GM23248 (cell line): ENCODE results near the gene PTS.

Experiments
- EZH2 ChIP-seq: fragments of 200-600 bp; sonication (generic); IDR thresholded peaks from 2 replicates; pipeline ENCODE4 v1.6.1; 2018; ENCODE audit warnings: antibody characterized with exemption, mild to moderate bottlenecking; ENCODE audit not compliant: insufficient read depth, poor library complexity, severe bottlenecking
- EZH2phosphoT487 ChIP-seq: fragments of 200-600 bp; sonication (generic); IDR thresholded peaks from 2 replicates; pipeline ENCODE4 v1.6.1; 2018; ENCODE audit warnings: antibody characterized with exemption, moderate library complexity, mild to moderate bottlenecking, low read depth; ENCODE audit not compliant: insufficient read depth

- no peak for TF ChIP-seq EZH2phosphoT487
- no peak for TF ChIP-seq EZH2
These were observed at the start of gene PTS for GRCh38 chr11:112226062-112226830.
